ENCODE results near the gene PDGFA.

The PDGFA gene

GRCh38 chr7:536231-536630, 16.6 kb upstream of the PDGFA start:
- no peak for DNase-seq (ENCODE audit: low read depth)

DNA sequence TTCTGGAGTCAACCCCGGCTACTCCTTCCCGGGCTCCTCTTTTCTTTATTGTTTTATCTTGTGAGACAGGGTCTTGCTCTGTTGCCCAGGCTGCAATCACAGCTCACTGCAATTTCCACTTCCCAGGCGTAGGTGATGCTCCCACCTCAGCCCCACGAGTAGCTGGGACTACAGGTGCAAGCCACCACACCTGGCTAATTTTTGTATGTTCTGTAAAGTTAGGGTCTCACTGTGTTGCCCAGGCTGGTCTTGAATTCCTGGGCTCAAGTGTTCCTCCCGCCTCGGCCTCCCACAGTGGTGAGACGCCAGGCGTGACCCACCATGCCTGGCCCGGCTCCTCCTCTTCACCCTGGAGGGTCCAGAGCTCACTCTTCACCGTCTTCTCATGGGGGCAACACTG, 15.3 kb upstream of the PDGFA start:
- no peak for DNase-seq (ENCODE audit: low read depth)

DNA sequence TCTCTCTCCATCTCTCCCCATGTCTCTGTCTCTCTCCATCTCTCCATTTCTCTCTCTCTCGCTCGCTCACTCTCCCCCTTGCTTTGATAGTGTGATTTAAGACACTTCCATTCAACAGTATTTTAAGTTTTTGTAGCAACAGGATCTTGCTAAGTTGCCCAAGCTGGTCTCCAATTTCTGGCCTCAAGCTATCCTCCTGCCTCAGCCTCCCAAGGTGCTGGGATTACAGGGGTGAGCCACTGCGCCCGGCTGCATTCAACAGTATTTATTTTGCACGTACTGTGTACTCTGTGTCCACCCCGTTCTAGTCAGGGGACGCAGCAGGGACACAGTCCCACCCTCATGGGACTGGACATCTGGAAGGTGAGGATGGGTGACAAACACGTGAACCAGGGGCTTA, 14.4 kb upstream of the PDGFA start:
- DNase-seq (ENCODE audit: low read depth) = no peak

DNA sequence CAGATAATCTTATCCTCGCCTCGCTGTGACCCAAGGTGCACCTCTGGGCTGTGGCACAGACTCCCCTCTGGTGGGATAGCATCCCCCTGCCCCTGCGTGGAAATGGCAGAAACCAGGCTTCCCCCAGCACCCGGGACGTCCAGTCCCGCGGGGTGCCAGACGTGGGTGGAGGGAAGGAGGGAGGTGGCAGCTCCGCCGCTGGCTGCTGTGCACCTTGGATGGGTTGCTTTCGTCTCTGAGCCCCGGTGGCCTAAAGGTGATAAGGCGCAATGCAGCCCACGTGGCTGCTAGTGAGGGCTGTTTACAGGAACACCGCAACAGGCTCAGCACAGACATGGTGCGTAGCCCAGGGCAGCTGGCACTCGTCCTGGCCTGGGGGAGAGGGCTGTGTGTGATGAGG, 13.6 kb upstream of the PDGFA start:
- DNase-seq (ENCODE audit: low read depth) = no peak

DNA sequence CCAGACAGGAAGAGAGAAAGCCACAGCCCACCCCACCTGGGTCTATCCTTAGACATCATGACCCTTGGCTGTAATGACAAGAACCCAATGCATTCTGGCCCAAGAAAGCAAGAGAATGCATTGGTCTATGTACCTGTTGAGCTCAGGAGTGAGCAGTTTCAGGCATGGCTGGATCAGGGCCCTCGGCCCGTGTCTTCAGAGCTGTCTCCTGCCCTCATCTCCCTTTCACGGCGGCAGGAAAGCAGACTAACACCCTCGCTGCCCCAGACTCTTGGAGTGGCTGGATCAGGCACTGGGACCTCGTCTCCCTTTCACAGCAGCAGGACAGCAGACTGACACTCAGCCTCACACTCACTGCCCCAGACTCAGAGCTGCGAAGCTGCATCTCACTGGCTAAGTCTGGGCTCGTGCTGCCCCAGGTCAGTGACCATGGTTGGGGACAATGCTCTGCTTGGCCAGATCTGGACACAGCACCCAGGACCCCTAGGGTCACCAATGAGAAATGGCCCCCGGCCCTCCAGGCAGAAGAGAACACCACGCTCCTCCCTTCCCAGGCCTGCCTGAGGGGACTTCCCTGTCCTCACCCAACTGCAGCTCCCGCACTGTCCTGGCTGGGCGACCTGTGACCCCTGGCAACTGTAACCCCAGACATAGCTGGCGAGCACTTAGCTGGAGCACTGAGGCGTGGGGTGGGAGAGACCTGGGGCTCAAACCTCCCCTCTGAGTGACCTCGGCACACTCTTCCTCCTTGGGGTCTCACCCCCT, 12.9 kb upstream of the PDGFA start:
- no peak for DNase-seq (ENCODE audit: low read depth)

- DNase-seq (ENCODE audit: low read depth) = no peak
Observed at GRCh38 chr7:531777-532176, 12.1 kb upstream of the PDGFA start.

DNA sequence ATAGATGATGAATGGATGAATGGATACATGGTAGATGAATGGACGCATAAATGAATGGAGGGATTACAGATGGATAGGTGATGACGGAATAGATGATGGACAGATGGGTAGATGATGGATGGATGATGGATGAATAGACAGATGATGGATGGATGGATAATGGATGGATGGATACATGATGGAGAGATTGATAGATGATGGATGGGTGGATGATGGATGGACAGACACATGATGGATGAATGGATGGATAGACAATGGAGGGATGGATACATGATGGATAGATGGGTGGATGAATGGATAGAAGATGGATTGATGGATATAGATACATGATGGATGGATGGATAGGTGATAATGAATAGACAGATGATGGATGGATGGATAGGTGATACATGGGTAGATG, 8.8 kb upstream of the PDGFA start:
- DNase-seq (ENCODE audit: low read depth) = no peak

- no peak for DNase-seq (ENCODE audit: low read depth)
Observed at GRCh38 chr7:527723-528122, 8.1 kb upstream of the PDGFA start.

GRCh38 chr7:526460-527034, 6.9 kb upstream of the PDGFA start:
- no peak for DNase-seq (ENCODE audit: low read depth)

- no peak for DNase-seq (ENCODE audit: low read depth)
Observed at GRCh38 chr7:525740-526139, 6.1 kb upstream of the PDGFA start.

GRCh38 chr7:524800-525199, 5.2 kb upstream of the PDGFA start:
- DNase-seq (ENCODE audit: low read depth) = no peak

DNA sequence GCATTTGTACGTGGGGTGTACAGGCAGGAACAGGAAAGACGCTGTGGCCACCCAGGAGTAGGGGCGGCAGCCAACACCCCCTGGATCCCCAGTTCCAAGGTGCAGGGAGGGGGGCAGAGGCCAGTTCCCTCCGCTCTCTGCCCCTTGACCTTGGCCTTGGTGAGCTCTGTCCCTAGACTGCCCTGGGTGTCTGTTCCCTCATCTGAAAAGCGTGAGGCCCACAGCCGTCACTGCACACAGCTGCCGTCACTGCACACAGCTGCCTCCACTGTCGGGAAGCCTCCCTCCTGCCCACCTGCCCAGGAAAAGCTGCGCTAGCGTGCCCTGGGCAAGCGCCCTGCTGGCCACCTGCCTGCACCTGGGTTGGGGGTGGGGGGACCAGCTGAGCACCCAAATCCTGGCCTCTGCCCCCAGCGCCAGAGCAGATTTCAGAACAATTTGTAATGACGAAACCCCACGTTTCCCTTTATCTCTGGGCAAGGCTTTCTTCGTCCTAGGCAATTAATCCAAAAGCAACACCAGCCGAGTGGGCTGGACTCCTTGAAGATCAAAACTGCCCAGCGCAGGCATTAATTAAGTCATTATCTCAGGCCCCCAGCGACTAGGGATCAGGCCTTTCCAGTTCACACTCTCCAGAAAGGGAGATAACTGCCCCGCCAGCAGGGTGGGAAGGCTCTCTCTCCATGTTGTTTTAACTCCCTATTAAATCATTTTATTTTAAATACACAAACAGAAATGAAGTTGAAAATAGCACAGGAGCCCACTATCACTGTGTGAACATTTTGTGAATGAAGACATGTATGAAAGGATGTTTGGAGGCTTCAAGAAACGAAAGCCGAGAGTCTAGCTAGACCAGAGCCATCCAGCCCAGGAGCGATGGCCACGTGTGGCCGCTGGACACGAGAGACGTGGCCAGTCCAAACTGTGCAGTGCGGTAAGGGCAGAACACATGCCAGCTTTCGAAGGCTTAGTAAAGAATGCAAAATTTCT, 4.0 kb upstream of the PDGFA start:
- DNase-seq (ENCODE audit: low read depth) = no peak

GRCh38 chr7:522951-523314, 3.3 kb upstream of the PDGFA start:
- DNase-seq (ENCODE audit: low read depth) = no peak

DNA sequence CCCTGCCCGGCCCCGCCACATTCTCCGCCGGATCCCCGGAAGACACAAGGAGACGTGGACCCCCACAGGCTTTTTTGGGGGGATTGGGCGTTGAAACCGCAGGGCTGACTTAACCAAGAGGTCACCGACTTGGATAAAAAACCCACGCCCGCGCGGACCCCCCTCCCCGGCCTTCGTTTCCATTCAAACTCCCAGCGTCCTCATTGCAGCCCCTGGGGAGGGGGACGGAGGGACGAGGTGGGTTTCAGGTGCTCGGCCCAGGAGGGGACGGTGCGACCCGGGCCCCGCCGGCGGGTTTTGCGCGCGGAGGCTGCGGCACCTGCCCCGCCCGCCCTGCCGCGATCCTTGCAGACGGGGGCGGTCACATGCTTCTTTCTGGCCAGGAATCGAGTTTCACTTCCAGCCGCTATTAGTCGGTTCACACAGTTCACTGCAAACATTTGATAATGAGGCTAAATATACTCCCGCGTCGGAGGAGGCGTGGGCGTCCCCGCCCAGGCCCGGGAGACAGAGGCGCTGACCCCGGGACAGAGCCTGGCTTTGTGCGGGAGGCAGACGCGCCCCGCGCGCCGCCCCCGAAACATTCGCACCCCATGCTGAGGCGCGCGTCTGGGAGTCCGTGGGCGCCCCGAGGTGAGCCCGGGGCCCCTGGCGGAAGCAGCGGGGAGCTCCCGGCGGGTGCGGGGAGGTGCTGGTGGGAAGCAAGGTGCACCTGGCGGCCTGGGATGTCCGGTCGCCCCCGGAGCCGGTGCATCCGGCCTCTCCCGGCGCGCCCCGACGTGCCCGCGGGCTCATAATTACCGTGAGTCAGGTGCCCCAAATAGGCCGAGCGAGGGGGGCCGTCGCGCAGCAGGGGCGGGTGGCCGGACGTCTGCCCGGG, 2.7 kb upstream of the PDGFA start:
- DNase-seq (ENCODE audit: low read depth) = no peak

GRCh38 chr7:521221-522070, 1.8 kb upstream of the PDGFA start:
- no peak for DNase-seq (ENCODE audit: low read depth)

GRCh38 chr7:520503-521161, 986 bp upstream of the PDGFA start:
- no peak for DNase-seq (ENCODE audit: low read depth)

DNA sequence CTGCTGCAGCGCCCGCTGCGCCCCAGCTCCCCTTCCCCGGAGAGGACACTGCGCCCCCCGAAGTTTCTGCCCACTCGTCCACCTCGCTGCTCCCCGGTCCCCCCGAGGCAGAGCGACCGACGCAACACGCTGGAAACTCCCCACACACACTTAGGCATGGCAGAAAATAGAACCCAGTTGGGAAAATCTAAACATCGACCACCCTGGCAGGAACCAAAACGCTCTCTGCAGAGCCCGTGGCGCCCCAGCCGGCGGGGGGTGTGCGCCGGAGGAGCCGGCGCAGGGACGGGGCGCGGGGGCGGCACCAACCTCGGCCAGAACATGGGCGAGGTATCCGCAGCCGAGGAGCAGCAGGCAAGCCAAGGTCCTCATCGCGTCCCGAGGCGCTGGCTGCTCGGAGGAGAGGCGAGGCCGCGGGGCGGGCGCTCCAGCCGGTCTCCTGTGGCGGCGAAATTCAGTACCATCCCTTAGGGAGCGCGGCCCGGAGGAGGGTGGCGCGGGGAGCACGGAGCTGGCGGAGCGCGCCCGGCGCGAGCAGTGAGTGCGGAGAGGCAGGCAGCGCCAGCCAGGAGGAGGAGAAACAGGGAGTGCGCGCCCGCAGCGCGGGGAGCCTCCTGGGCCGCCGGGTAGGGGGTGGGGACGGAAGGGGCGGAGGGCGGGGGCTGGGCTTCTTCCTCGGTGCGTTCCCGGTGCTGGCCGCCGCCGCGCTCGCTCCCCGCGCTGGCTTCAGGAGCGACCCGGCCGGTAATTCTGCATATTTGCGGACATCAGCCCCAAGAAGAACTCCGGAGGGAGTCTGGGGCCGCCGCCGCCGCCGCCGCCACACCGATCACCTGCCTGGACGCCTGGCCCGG, 789 bp downstream of the PDGFA start:
- DNase-seq (ENCODE audit: low read depth) = no peak

GRCh38 chr7:517774-518629, 1.6 kb downstream of the PDGFA start:
- DNase-seq (ENCODE audit: low read depth) = no peak
